ENCODE measurements around the gene HS3ST3A1.

The HS3ST3A1 gene

GRCh38 chr17:13636951-13637350 lies 35.2 kb upstream of the HS3ST3A1 start:
- no peak for FAIRE-seq
- no peak for TF ChIP-seq POU2F2 (IDR thresholded peaks at IDR 0.05; ENCODE audit: low read depth, low read length)
- TF ChIP-seq PAX5 (IDR thresholded peaks at IDR 0.05; ENCODE audit: insufficient read depth, low read length, severe bottlenecking): no peak
- TF ChIP-seq POLR2A (IDR thresholded peaks at IDR 0.05; ENCODE audit: low read depth, low read length): no peak
- no peak for TF ChIP-seq POLR2AphosphoS5 (IDR thresholded peaks at IDR 0.05; ENCODE audit: low read depth, low read length)
- no peak for TF ChIP-seq TAF1 (IDR thresholded peaks at IDR 0.05; ENCODE audit: low read depth, low read length)
- no peak for TF ChIP-seq SPI1 (IDR thresholded peaks at IDR 0.05; ENCODE audit: low read depth, low read length)
- no peak for DNase-seq (ENCODE audit: insufficient read length, low spot score)

- no peak for FAIRE-seq
- TF ChIP-seq SPI1 (IDR thresholded peaks at IDR 0.05; ENCODE audit: low read depth, low read length): no peak
- no peak for DNase-seq (ENCODE audit: insufficient read length, low spot score)
Measured at GRCh38 chr17:13635951-13636350, 34.2 kb upstream of the HS3ST3A1 start.

GRCh38 chr17:13634021-13634420 lies 32.3 kb upstream of the HS3ST3A1 start:
- TF ChIP-seq TAF1 (IDR thresholded peaks at IDR 0.05; ENCODE audit: low read depth, low read length) (no peak), POLR2AphosphoS5 (IDR thresholded peaks at IDR 0.05; ENCODE audit: low read depth, low read length) (no peak), POLR2A (IDR thresholded peaks at IDR 0.05; ENCODE audit: low read depth, low read length) (no peak), POU2F2 (IDR thresholded peaks at IDR 0.05; ENCODE audit: low read depth, low read length) (no peak), SPI1 (IDR thresholded peaks at IDR 0.05; ENCODE audit: low read depth, low read length) (no peak)
- no peak for DNase-seq (ENCODE audit: insufficient read length, low spot score)
- no peak for FAIRE-seq

- DNase-seq (ENCODE audit: insufficient read length, low spot score) (no peak), FAIRE-seq (no peak)
- TF ChIP-seq PAX5 (IDR thresholded peaks at IDR 0.05; ENCODE audit: insufficient read depth, low read length, severe bottlenecking) (no peak), SPI1 (IDR thresholded peaks at IDR 0.05; ENCODE audit: low read depth, low read length) (no peak), TAF1 (IDR thresholded peaks at IDR 0.05; ENCODE audit: low read depth, low read length) (no peak)
Measured at GRCh38 chr17:13631529-13631928, 29.8 kb upstream of the HS3ST3A1 start.

GRCh38 chr17:13626703-13627102 lies 25.0 kb upstream of the HS3ST3A1 start:
- DNase-seq (ENCODE audit: insufficient read length, low spot score) (no peak), FAIRE-seq (no peak)
- no peak for TF ChIP-seq POLR2AphosphoS5 (IDR thresholded peaks at IDR 0.05; ENCODE audit: low read depth, low read length)
- TF ChIP-seq TAF1 (IDR thresholded peaks at IDR 0.05; ENCODE audit: low read depth, low read length): no peak
- no peak for TF ChIP-seq POU2F2 (IDR thresholded peaks at IDR 0.05; ENCODE audit: low read depth, low read length)
- no peak for TF ChIP-seq POLR2A (IDR thresholded peaks at IDR 0.05; ENCODE audit: low read depth, low read length)
- no peak for TF ChIP-seq PAX5 (IDR thresholded peaks at IDR 0.05; ENCODE audit: insufficient read depth, low read length, severe bottlenecking)
- TF ChIP-seq SPI1 (IDR thresholded peaks at IDR 0.05; ENCODE audit: low read depth, low read length): no peak

- no peak for FAIRE-seq
- no peak for DNase-seq (ENCODE audit: insufficient read length, low spot score)
- TF ChIP-seq SPI1 (IDR thresholded peaks at IDR 0.05; ENCODE audit: low read depth, low read length) (no peak), POLR2A (IDR thresholded peaks at IDR 0.05; ENCODE audit: low read depth, low read length) (no peak), TAF1 (IDR thresholded peaks at IDR 0.05; ENCODE audit: low read depth, low read length) (no peak), PAX5 (IDR thresholded peaks at IDR 0.05; ENCODE audit: insufficient read depth, low read length, severe bottlenecking) (no peak), POU2F2 (IDR thresholded peaks at IDR 0.05; ENCODE audit: low read depth, low read length) (no peak), POLR2AphosphoS5 (IDR thresholded peaks at IDR 0.05; ENCODE audit: low read depth, low read length) (no peak)
Measured at GRCh38 chr17:13619462-13619861, 17.7 kb upstream of the HS3ST3A1 start.

- DNase-seq (ENCODE audit: insufficient read length, low spot score) (no peak), FAIRE-seq (no peak)
- no peak for TF ChIP-seq POU2F2 (IDR thresholded peaks at IDR 0.05; ENCODE audit: low read depth, low read length)
- TF ChIP-seq POLR2AphosphoS5 (IDR thresholded peaks at IDR 0.05; ENCODE audit: low read depth, low read length): no peak
- no peak for TF ChIP-seq SPI1 (IDR thresholded peaks at IDR 0.05; ENCODE audit: low read depth, low read length)
- no peak for TF ChIP-seq PAX5 (IDR thresholded peaks at IDR 0.05; ENCODE audit: insufficient read depth, low read length, severe bottlenecking)
- no peak for TF ChIP-seq TAF1 (IDR thresholded peaks at IDR 0.05; ENCODE audit: low read depth, low read length)
- TF ChIP-seq POLR2A (IDR thresholded peaks at IDR 0.05; ENCODE audit: low read depth, low read length): no peak
Measured at GRCh38 chr17:13616031-13616430, 14.3 kb upstream of the HS3ST3A1 start.

GRCh38 chr17:13609941-13610340 lies 8.2 kb upstream of the HS3ST3A1 start:
- DNase-seq (ENCODE audit: insufficient read length, low spot score): no peak
- TF ChIP-seq POLR2AphosphoS5 (IDR thresholded peaks at IDR 0.05; ENCODE audit: low read depth, low read length): no peak
- no peak for TF ChIP-seq TAF1 (IDR thresholded peaks at IDR 0.05; ENCODE audit: low read depth, low read length)
- no peak for TF ChIP-seq POU2F2 (IDR thresholded peaks at IDR 0.05; ENCODE audit: low read depth, low read length)
- no peak for TF ChIP-seq SPI1 (IDR thresholded peaks at IDR 0.05; ENCODE audit: low read depth, low read length)
- no peak for TF ChIP-seq PAX5 (IDR thresholded peaks at IDR 0.05; ENCODE audit: insufficient read depth, low read length, severe bottlenecking)
- no peak for TF ChIP-seq POLR2A (IDR thresholded peaks at IDR 0.05; ENCODE audit: low read depth, low read length)
- no peak for FAIRE-seq

- peak; percentile 9 for DNase-seq (ENCODE audit: insufficient read length, low spot score)
- TF ChIP-seq POLR2AphosphoS5 (IDR thresholded peaks at IDR 0.05; ENCODE audit: low read depth, low read length) (no peak), SPI1 (IDR thresholded peaks at IDR 0.05; ENCODE audit: low read depth, low read length) (no peak), TAF1 (IDR thresholded peaks at IDR 0.05; ENCODE audit: low read depth, low read length) (no peak)
- FAIRE-seq: no peak
Measured at GRCh38 chr17:13601322-13601775, 380 bp downstream of the HS3ST3A1 start.

GRCh38 chr17:13600475-13601321 lies 1.0 kb downstream of the HS3ST3A1 start:
- no peak for FAIRE-seq

More at GRCh38 chr17:13600475-13601321, 1.0 kb downstream of the HS3ST3A1 start:
- TF ChIP-seq POU2F2 (IDR thresholded peaks at IDR 0.05; ENCODE audit: low read depth, low read length) (no peak), TAF1 (IDR thresholded peaks at IDR 0.05; ENCODE audit: low read depth, low read length) (no peak), PAX5 (IDR thresholded peaks at IDR 0.05; ENCODE audit: insufficient read depth, low read length, severe bottlenecking) (no peak), POLR2A (IDR thresholded peaks at IDR 0.05; ENCODE audit: low read depth, low read length) (no peak), POLR2AphosphoS5 (IDR thresholded peaks at IDR 0.05; ENCODE audit: low read depth, low read length) (no peak), SPI1 (IDR thresholded peaks at IDR 0.05; ENCODE audit: low read depth, low read length) (no peak)
- peak; percentile 12 for DNase-seq (ENCODE audit: insufficient read length, low spot score)

All from GM12891 (cell line).